Left lung (tissue), 10 donors: ENCODE results near the gene LHFPL3. TPM values are rescaled to one million over a fixed set of nuclear protein-coding genes. Genes with fewer than 3 reads are reported as not detected.

Experiments used
- ATAC-seq: fragments of 200-7000 bp; cut with Tn5 transposase; one replicate; pipeline ENCODE4 v1.9.1; 2020; ENCODE audit warnings: moderate library complexity
- DNase-seq, 4 donors: peaks; one replicate each; pipeline ENCODE4 v3.0.0-alpha.2; 2013 to 2020
- H3K27ac ChIP-seq, 2 donors: fragments of 200-600 bp; sonication (generic) in 1 of 2; one replicate each; pipeline versions ENCODE4 v1.5.0 to v1.8.0; 2020 to 2021
- H3K27me3 ChIP-seq, 2 donors: fragments of 200-600 bp; sonication (generic) in 1 of 2; one replicate each; pipeline versions ENCODE4 v1.5.0 to v1.8.0; 2020 to 2021
- H3K36me3 ChIP-seq, 2 donors: fragments of 200-600 bp; sonication (generic) in 1 of 2; one replicate each; pipeline versions ENCODE4 v1.5.0 to v1.8.0; 2020 to 2021
- H3K4me1 ChIP-seq, 2 donors: fragments of 200-600 bp; one replicate each; pipeline ENCODE4 v1.8.0; 2021
- H3K4me3 ChIP-seq, 2 donors: fragments of 200-600 bp; sonication (generic) in 1 of 2; one replicate each; pipeline versions ENCODE4 v1.5.0 to v1.8.0; 2020 to 2021; ENCODE audit warnings: mild to moderate bottlenecking in 1 of 2
- H3K9me3 ChIP-seq, 2 donors: fragments of 200-600 bp; sonication (generic) in 1 of 2; one replicate each; pipeline versions ENCODE4 v1.5.0 to v1.8.0; 2020 to 2021
- CTCF ChIP-seq, 2 donors: fragments of 200-600 bp; sonication (generic) in 1 of 2; IDR thresholded peaks; one replicate each; pipeline versions ENCODE4 v1.5.0 to v1.8.0; 2021; ENCODE audit warnings: antibody characterized with exemption in 2 of 2
- intact Hi-C, 2 donors: fragments of 100-400 bp; cut with DNase I; formaldehyde crosslinking; loops; one replicate each; pipeline versions ENCODE4 v1.11.2 to v1.14.2; 2022
- polyA plus RNA-seq, 6 donors: library from polyadenylated mRNA; unstranded; fragments of 120-200 nt; gene quantifications; one replicate each; pipeline ENCODE4 v1.2.1, GENCODE V29; 2013; ENCODE audit not compliant: insufficient read length in 6 of 6
- total RNA-seq, 2 donors: library from RNA; stranded (reverse); fragmentation: NEBNext Ultra II Directional; extraction: Animal tissue kit (Norgen Biotek cat#: 25700); gene quantifications; one replicate each; pipeline ENCODE4 v1.2.1, GENCODE V29; 2021
- donor health status: DM: no; HTN: yes; CAD: no.
- donor health status: DM: no; HTN: no; CAD: no.

LHFPL3 gene
- total and polyA plus RNA-seq, 8 donors: 1.0 to 3.7 (median 2.5) TPM; not detected in 2

- no peaks in the 10 kb centered on the region for H3K36me3 ChIP-seq
- H3K27me3 ChIP-seq: no peaks in the 10 kb centered on the region
- ATAC-seq (no peak), DNase-seq (no peak)
- intact Hi-C loops: no loop called here
- H3K4me3 ChIP-seq: no peak overlapping the region
- peaks cover 9 to 10% of the 10 kb centered on the region in 2 donors for H3K4me1 ChIP-seq
- no peaks in the 10 kb centered on the region for H3K9me3 ChIP-seq
- H3K27ac ChIP-seq: no peak overlapping the region
- no peak for TF ChIP-seq CTCF (IDR thresholded peaks at IDR 0.05)
Measured at GRCh38 chr7:104883248-104883717, 554.9 kb downstream of the LHFPL3 start.

GRCh38 chr7:104883718-104884452, 555.5 kb downstream of the LHFPL3 start:
- DNase-seq: peak; percentile 57 to 94 (median 84)
- peaks cover 9 to 10% of the 10 kb centered on the region in 2 donors for H3K4me1 ChIP-seq
- intact Hi-C loops: no loop called here
- H3K27me3 ChIP-seq: no peaks in the 10 kb centered on the region
- TF ChIP-seq CTCF (IDR thresholded peaks at IDR 0.05): peak; percentile 77 to 94
- peak overlapping the region in 1 of 2 donors; percentile 13 for H3K4me3 ChIP-seq
- H3K9me3 ChIP-seq: no peaks in the 10 kb centered on the region
- H3K36me3 ChIP-seq: no peaks in the 10 kb centered on the region
- no peak overlapping the region for H3K27ac ChIP-seq
- peak; percentile 99 for ATAC-seq

- Histone ChIP-seq H3K4me3 (no peak overlapping the region), H3K36me3 (no peaks in the 10 kb centered on the region), H3K9me3 (no peaks in the 10 kb centered on the region), H3K27me3 (no peaks in the 10 kb centered on the region), H3K27ac (no peak overlapping the region), H3K4me1 (peaks cover 9 to 10% of the 10 kb centered on the region in 2 donors)
- ATAC-seq (no peak), DNase-seq (peak in 1 of 4 donors; percentile 39)
- intact Hi-C loops: no loop called here
- no peak for TF ChIP-seq CTCF (IDR thresholded peaks at IDR 0.05)
Measured at GRCh38 chr7:104886651-104887050, 558.2 kb downstream of the LHFPL3 start.

GRCh38 chr7:104890216-104890615, 561.8 kb downstream of the LHFPL3 start:
- ATAC-seq (no peak), DNase-seq (no peak)
- H3K27ac ChIP-seq: no peak overlapping the region
- TF ChIP-seq CTCF (IDR thresholded peaks at IDR 0.05): no peak
- intact Hi-C loops: no loop called here
- H3K9me3 ChIP-seq: no peaks in the 10 kb centered on the region
- H3K4me1 ChIP-seq: peaks cover 0 to 2% of the 10 kb centered on the region in 2 donors
- no peak overlapping the region for H3K4me3 ChIP-seq
- no peaks in the 10 kb centered on the region for H3K27me3 ChIP-seq
- no peaks in the 10 kb centered on the region for H3K36me3 ChIP-seq

- Histone ChIP-seq H3K4me1 (peaks cover 0 to 3% of the 10 kb centered on the region in 2 donors), H3K36me3 (no peaks in the 10 kb centered on the region), H3K9me3 (no peaks in the 10 kb centered on the region), H3K27ac (no peak overlapping the region), H3K27me3 (no peaks in the 10 kb centered on the region), H3K4me3 (no peak overlapping the region)
- intact Hi-C loops: no loop called here
- no peak for ATAC-seq
- no peak for DNase-seq
- TF ChIP-seq CTCF (IDR thresholded peaks at IDR 0.05): no peak
Measured at GRCh38 chr7:104891949-104892348, 563.5 kb downstream of the LHFPL3 start.
